Karpas-422 (cell line): ENCODE results near the gene ABI2. TPM values are rescaled to one million over a fixed set of nuclear protein-coding genes. Genes with fewer than 3 reads are reported as not detected.

Experiments used
- DNase-seq: peaks from one replicate; pipeline ENCODE4 v3.0.0-alpha.2; 2015
- H2AFZ ChIP-seq: fragments of 200-600 bp; sonication (generic); 2 replicates; pipeline ENCODE4 v1.6.1; 2014; ENCODE audit warnings: antibody characterized with exemption, low read length, mixed read lengths
- H3K27ac ChIP-seq: fragments of 200-600 bp; sonication (generic); 2 replicates; pipeline ENCODE4 v1.5.1; 2014; ENCODE audit warnings: mild to moderate bottlenecking, low read length, moderate library complexity
- H3K27me3 ChIP-seq: fragments of 200-600 bp; sonication (generic); 2 replicates; pipeline ENCODE4 v1.6.1; 2014; ENCODE audit warnings: low read length, mixed read lengths
- H3K36me3 ChIP-seq: fragments of 200-600 bp; sonication (generic); 2 replicates; pipeline ENCODE4 v1.6.1; 2014; ENCODE audit warnings: low read length, mixed read lengths; ENCODE audit not compliant: insufficient read depth
- H3K4me1 ChIP-seq: fragments of 200-600 bp; sonication (generic); 2 replicates; pipeline ENCODE4 v1.6.1; 2014; ENCODE audit warnings: mild to moderate bottlenecking, low read length, mixed read lengths
- H3K4me2 ChIP-seq: fragments of 200-600 bp; sonication (generic); 2 replicates; pipeline ENCODE4 v1.6.1; 2014; ENCODE audit warnings: low read length, low read depth, mild to moderate bottlenecking; ENCODE audit not compliant: poor library complexity, severe bottlenecking
- H3K4me3 ChIP-seq: fragments of 200-600 bp; sonication (generic); 2 replicates; pipeline ENCODE4 v1.5.1; 2014; ENCODE audit warnings: mild to moderate bottlenecking, antibody characterized with exemption, low read length, mixed read lengths
- H3K79me2 ChIP-seq: fragments of 200-600 bp; sonication (generic); 2 replicates; pipeline ENCODE4 v1.6.1; 2014; ENCODE audit warnings: mild to moderate bottlenecking, low read length, mixed read lengths
- H3K9ac ChIP-seq: fragments of 200-600 bp; sonication (generic); 2 replicates; pipeline ENCODE4 v1.6.0; 2014; ENCODE audit warnings: low read length
- H3K9me2 ChIP-seq: fragments of 200-600 bp; sonication (generic), shearing (Covaris generic); replicated peaks from 2 replicates; pipeline ENCODE4 v1.6.0; 2014; ENCODE audit warnings: mild to moderate bottlenecking, low read length, moderate library complexity; ENCODE audit not compliant: insufficient read depth
- H3K9me3 ChIP-seq: fragments of 300-700, 200-600 bp; sonication (generic); 2 replicates; pipeline ENCODE4 v1.6.1; 2014; ENCODE audit warnings: low read length, mixed read lengths
- H4K20me1 ChIP-seq: fragments of 200-600 bp; sonication (generic); 2 replicates; pipeline ENCODE4 v1.6.1; 2014; ENCODE audit warnings: mild to moderate bottlenecking, antibody characterized with exemption, low read length, low read depth; ENCODE audit not compliant: insufficient read depth
- total RNA-seq: library from RNA; depleted of rRNA; stranded (reverse); fragments of >200 nt; shearing (Covaris generic); gene quantifications from 2 replicates; pipeline ENCODE4 v1.2.3, GENCODE V29; 2014; ENCODE audit warnings: low replicate concordance

ABI2 gene
- total RNA-seq, 1 experiment from 2014 or later: 91.9 TPM

- H3K79me2 ChIP-seq: no peaks in the 10 kb centered on the region
- no peaks in the 10 kb centered on the region for H4K20me1 ChIP-seq
- no peak overlapping the region for H2AFZ ChIP-seq
- no peaks in the 10 kb centered on the region for H3K36me3 ChIP-seq
- no peak overlapping the region for H3K4me3 ChIP-seq
- DNase-seq: peak; percentile 85
- no peak overlapping the region for H3K4me2 ChIP-seq
- no peak overlapping the region for H3K9ac ChIP-seq
- H3K9me3 ChIP-seq: no peaks in the 10 kb centered on the region
- H3K27me3 ChIP-seq: no peaks in the 10 kb centered on the region
- H3K27ac ChIP-seq: no peak overlapping the region
- no peaks in the 10 kb centered on the region for H3K4me1 ChIP-seq
- H3K9me2 ChIP-seq: no peaks in the 10 kb centered on the region
Measured at GRCh38 chr2:203453858-203454451, 125.8 kb downstream of the ABI2 start.

- H3K4me2 ChIP-seq: no peak overlapping the region
- no peak overlapping the region for H3K27ac ChIP-seq
- H4K20me1 ChIP-seq: no peaks in the 10 kb centered on the region
- no peaks in the 10 kb centered on the region for H3K9me2 ChIP-seq
- H3K4me1 ChIP-seq: no peaks in the 10 kb centered on the region
- no peaks in the 10 kb centered on the region for H3K9me3 ChIP-seq
- no peak overlapping the region for H2AFZ ChIP-seq
- H3K36me3 ChIP-seq: no peaks in the 10 kb centered on the region
- no peaks in the 10 kb centered on the region for H3K79me2 ChIP-seq
- H3K27me3 ChIP-seq: no peaks in the 10 kb centered on the region
- no peak for DNase-seq
- H3K9ac ChIP-seq: no peak overlapping the region
- no peak overlapping the region for H3K4me3 ChIP-seq
Measured at GRCh38 chr2:203455209-203455608, 127.0 kb downstream of the ABI2 start.

- no peaks in the 10 kb centered on the region for H3K9me3 ChIP-seq
- no peaks in the 10 kb centered on the region for H3K4me1 ChIP-seq
- no peak overlapping the region for H3K4me3 ChIP-seq
- no peak overlapping the region for H2AFZ ChIP-seq
- no peaks in the 10 kb centered on the region for H3K27me3 ChIP-seq
- no peak overlapping the region for H3K27ac ChIP-seq
- no peaks in the 10 kb centered on the region for H3K36me3 ChIP-seq
- no peaks in the 10 kb centered on the region for H4K20me1 ChIP-seq
- H3K79me2 ChIP-seq: no peaks in the 10 kb centered on the region
- H3K4me2 ChIP-seq: no peak overlapping the region
- no peaks in the 10 kb centered on the region for H3K9me2 ChIP-seq
- no peak overlapping the region for H3K9ac ChIP-seq
- DNase-seq: no peak
Measured at GRCh38 chr2:203461746-203462145, 133.6 kb downstream of the ABI2 start.

- H3K4me2 ChIP-seq: no peak overlapping the region
- no peaks in the 10 kb centered on the region for H3K9me2 ChIP-seq
- H3K27me3 ChIP-seq: no peaks in the 10 kb centered on the region
- H3K9ac ChIP-seq: no peak overlapping the region
- no peaks in the 10 kb centered on the region for H3K36me3 ChIP-seq
- no peak overlapping the region for H2AFZ ChIP-seq
- no peak for DNase-seq
- no peak overlapping the region for H3K4me3 ChIP-seq
- H3K79me2 ChIP-seq: no peaks in the 10 kb centered on the region
- no peaks in the 10 kb centered on the region for H3K4me1 ChIP-seq
- H3K27ac ChIP-seq: no peak overlapping the region
- H4K20me1 ChIP-seq: no peaks in the 10 kb centered on the region
- no peaks in the 10 kb centered on the region for H3K9me3 ChIP-seq
Measured at GRCh38 chr2:203462308-203462707, 134.1 kb downstream of the ABI2 start.

- no peaks in the 10 kb centered on the region for H4K20me1 ChIP-seq
- H3K9me3 ChIP-seq: no peaks in the 10 kb centered on the region
- H3K27me3 ChIP-seq: no peaks in the 10 kb centered on the region
- no peaks in the 10 kb centered on the region for H3K79me2 ChIP-seq
- no peaks in the 10 kb centered on the region for H3K36me3 ChIP-seq
- H3K27ac ChIP-seq: no peak overlapping the region
- H3K4me2 ChIP-seq: no peak overlapping the region
- no peak overlapping the region for H2AFZ ChIP-seq
- no peaks in the 10 kb centered on the region for H3K4me1 ChIP-seq
- H3K4me3 ChIP-seq: no peak overlapping the region
- no peak overlapping the region for H3K9ac ChIP-seq
- no peak for DNase-seq
- no peaks in the 10 kb centered on the region for H3K9me2 ChIP-seq
Measured at GRCh38 chr2:203463266-203463678, 135.1 kb downstream of the ABI2 start.

GRCh38 chr2:203469546-203469945 lies 141.4 kb downstream of the ABI2 start:
- H3K27me3 ChIP-seq: no peaks in the 10 kb centered on the region
- no peak overlapping the region for H3K9ac ChIP-seq
- H3K4me2 ChIP-seq: no peak overlapping the region
- no peak for DNase-seq
- no peaks in the 10 kb centered on the region for H3K36me3 ChIP-seq
- H3K9me2 ChIP-seq: no peaks in the 10 kb centered on the region
- no peaks in the 10 kb centered on the region for H3K79me2 ChIP-seq
- H3K4me3 ChIP-seq: no peak overlapping the region
- no peaks in the 10 kb centered on the region for H3K9me3 ChIP-seq
- H4K20me1 ChIP-seq: no peaks in the 10 kb centered on the region
- H2AFZ ChIP-seq: no peak overlapping the region
- H3K27ac ChIP-seq: no peak overlapping the region
- H3K4me1 ChIP-seq: no peaks in the 10 kb centered on the region

GRCh38 chr2:203470371-203470770 lies 142.2 kb downstream of the ABI2 start:
- H3K9me3 ChIP-seq: no peaks in the 10 kb centered on the region
- H3K9me2 ChIP-seq: no peaks in the 10 kb centered on the region
- no peaks in the 10 kb centered on the region for H3K79me2 ChIP-seq
- H2AFZ ChIP-seq: no peak overlapping the region
- no peaks in the 10 kb centered on the region for H3K4me1 ChIP-seq
- H3K36me3 ChIP-seq: no peaks in the 10 kb centered on the region
- no peaks in the 10 kb centered on the region for H3K27me3 ChIP-seq
- DNase-seq: no peak
- no peak overlapping the region for H3K4me3 ChIP-seq
- no peak overlapping the region for H3K4me2 ChIP-seq
- no peak overlapping the region for H3K9ac ChIP-seq
- no peak overlapping the region for H3K27ac ChIP-seq
- H4K20me1 ChIP-seq: no peaks in the 10 kb centered on the region

- no peaks in the 10 kb centered on the region for H3K4me1 ChIP-seq
- H3K27ac ChIP-seq: no peak overlapping the region
Measured at GRCh38 chr2:203471323-203471722, 143.1 kb downstream of the ABI2 start.

GRCh38 chr2:203476881-203477280 lies 148.7 kb downstream of the ABI2 start:
- no peak overlapping the region for H2AFZ ChIP-seq
- no peaks in the 10 kb centered on the region for H3K36me3 ChIP-seq
- H3K27me3 ChIP-seq: no peaks in the 10 kb centered on the region
- no peak overlapping the region for H3K4me3 ChIP-seq
- H3K9me3 ChIP-seq: no peaks in the 10 kb centered on the region
- H3K4me1 ChIP-seq: no peaks in the 10 kb centered on the region
- DNase-seq: no peak
- no peaks in the 10 kb centered on the region for H4K20me1 ChIP-seq
- H3K9ac ChIP-seq: no peak overlapping the region
- no peaks in the 10 kb centered on the region for H3K79me2 ChIP-seq
- H3K4me2 ChIP-seq: no peak overlapping the region
- H3K9me2 ChIP-seq: no peaks in the 10 kb centered on the region
- no peak overlapping the region for H3K27ac ChIP-seq

More at GRCh38 chr2:203471323-203471722, 143.1 kb downstream of the ABI2 start:
- H3K79me2 ChIP-seq: no peaks in the 10 kb centered on the region
- no peaks in the 10 kb centered on the region for H3K9me2 ChIP-seq
- H3K9ac ChIP-seq: no peak overlapping the region
- H3K36me3 ChIP-seq: no peaks in the 10 kb centered on the region
- no peak for DNase-seq
- no peaks in the 10 kb centered on the region for H4K20me1 ChIP-seq
- no peaks in the 10 kb centered on the region for H3K27me3 ChIP-seq
- H2AFZ ChIP-seq: no peak overlapping the region
- no peak overlapping the region for H3K4me2 ChIP-seq
- no peaks in the 10 kb centered on the region for H3K9me3 ChIP-seq
- no peak overlapping the region for H3K4me3 ChIP-seq
